HepG2 (cell line): Measurements from ENCODE around the gene DYRK1B. TPM values are rescaled to one million over a fixed set of nuclear protein-coding genes. Genes with fewer than 3 reads are reported as not detected.

Source experiments
- ATAC-seq: fragments of 200-7000 bp; cut with Tn5 transposase; 3 replicates; pipeline ENCODE4 v1.9.1; 2020; ENCODE audit warnings: mild to moderate bottlenecking, moderate library complexity
- BruUV-seq: library from RNA; stranded (reverse); fragments of 400-500 nt; replicated peaks from 2 replicates; lab custom pipeline; 2021; lab: Mats Ljungman, UMichigan
- CTCF ChIA-PET: fragments of 300-600 bp; formaldehyde crosslinking; extraction: SDS; loops from one replicate; lab custom pipeline; 2021; ENCODE audit warnings: low total read pairs, inconsistent platforms, low intra/inter-chr PET ratio; lab: Yijun Ruan, JAX
- POLR2A ChIA-PET: fragments of 350-600 bp; sonication (Branson Sonifier 250); formaldehyde crosslinking; loops from one replicate; lab custom pipeline; 2020; ENCODE audit warnings: antibody characterized with exemption, inconsistent platforms; lab: Yijun Ruan, JAX
- DNase-seq: peaks from one replicate; pipeline ENCODE4 v3.0.0-alpha.2; 2015; ENCODE audit warnings: low spot score
- FAIRE-seq: peaks from 3 replicates; lab custom pipeline; 2011; peaks lifted over from hg19 to GRCh38; lab: Jason Lieb, UNC
- H2AFZ ChIP-seq: one replicate; pipeline ENCODE4 v1.6.1; 2011; ENCODE audit warnings: low read length, inconsistent platforms
- H3K27ac ChIP-seq: fragments of 300-600 bp; 3 replicates; pipeline ENCODE4 v1.8.0; 2011; ENCODE audit warnings: mixed run types, mild to moderate bottlenecking, mixed read lengths, low read length, inconsistent platforms; ENCODE audit not compliant: insufficient read depth; ENCODE audit errors: extremely low read length
- H3K27me3 ChIP-seq, 2 experiments: fragments of 200-600 bp in 1 of 2; 2 replicates in 1 of 2; 3 replicates in 1 of 2; pipeline versions ENCODE4 v1.6.0 to v1.8.0; 2011; ENCODE audit warnings: low read length in 2 of 2, mild to moderate bottlenecking in 2 of 2, moderate library complexity in 2 of 2, inconsistent platforms in 1 of 2; ENCODE audit not compliant: insufficient read depth in 2 of 2, control insufficient read depth in 1 of 2
- H3K36me3 ChIP-seq, 2 experiments: fragments of 200-600 bp in 1 of 2; replicated peaks in 1 of 2; 2 replicates in 1 of 2; 3 replicates in 1 of 2; pipeline versions ENCODE4 v1.5.1 to v1.8.0; 2011; ENCODE audit warnings: low read length in 2 of 2, inconsistent platforms in 1 of 2; ENCODE audit not compliant: insufficient read depth in 2 of 2, control insufficient read depth in 1 of 2
- H3K4me1 ChIP-seq: 2 replicates; pipeline ENCODE4 v1.5.1; 2012; ENCODE audit warnings: low read length, inconsistent platforms; ENCODE audit not compliant: insufficient read depth
- H3K4me2 ChIP-seq: 2 replicates; pipeline ENCODE4 v1.6.0; 2011; ENCODE audit warnings: low read depth, low read length, inconsistent platforms
- H3K4me3 ChIP-seq, 3 experiments: fragments of 200-600 bp in 1 of 3; sonication (generic), shearing (Covaris generic) in 1 of 3; replicated peaks in 1 of 3; 2 replicates each; pipeline ENCODE4 v1.5.1; 2011 to 2016; ENCODE audit warnings: low read length in 3 of 3, inconsistent platforms in 2 of 3, low read depth in 2 of 3, mild to moderate bottlenecking in 2 of 3, control low read depth in 1 of 3, mixed read lengths in 1 of 3; ENCODE audit not compliant: insufficient read depth in 1 of 3
- H3K79me2 ChIP-seq: one replicate; pipeline ENCODE4 v1.6.1; 2011; ENCODE audit warnings: low read length, inconsistent platforms; ENCODE audit not compliant: insufficient read depth
- H3K9ac ChIP-seq: 2 replicates; pipeline ENCODE4 v1.6.0; 2011; ENCODE audit warnings: mild to moderate bottlenecking, low read depth, low read length, inconsistent platforms; ENCODE audit not compliant: insufficient read depth
- H3K9me3 ChIP-seq: 2 replicates; pipeline ENCODE4 v1.5.1; 2012; ENCODE audit warnings: mild to moderate bottlenecking, low read length
- H4K20me1 ChIP-seq: 2 replicates; pipeline ENCODE4 v1.6.0; 2011; ENCODE audit warnings: inconsistent platforms, mild to moderate bottlenecking, low read length, moderate library complexity; ENCODE audit not compliant: insufficient read depth
- AGO2 ChIP-seq: fragments of 200-400 bp; formaldehyde crosslinking; optimal IDR thresholded peaks from 2 replicates; pipeline ENCODE3; 2017; ENCODE audit warnings: mild to moderate bottlenecking, low read depth, low read length, moderate library complexity
- FOSL1 ChIP-seq: sonication (generic); formaldehyde crosslinking; IDR thresholded peaks from 2 replicates; pipeline ENCODE4 v1.9.0; 2021; ENCODE audit warnings: missing genetic modification reagents, borderline replicate concordance
- FOSL2 ChIP-seq: sonication (generic); formaldehyde crosslinking; IDR thresholded peaks from 2 replicates; pipeline ENCODE4 v1.4.0; 2020; ENCODE audit warnings: missing genetic modification reagents
- GLI4 ChIP-seq: sonication (generic); formaldehyde crosslinking; IDR thresholded peaks from 2 replicates; pipeline ENCODE4 v1.5.1; 2020; ENCODE audit warnings: missing genetic modification reagents, mild to moderate bottlenecking, moderate library complexity, borderline replicate concordance
- HDAC6 ChIP-seq: fragments of 200-600 bp; sonication (generic); IDR thresholded peaks from 2 replicates; pipeline ENCODE4 v1.7.0; 2017; ENCODE audit warnings: mild to moderate bottlenecking, antibody characterized with exemption, low read length, low read depth
- ISL2 ChIP-seq: sonication (generic); formaldehyde crosslinking; IDR thresholded peaks from 2 replicates; pipeline ENCODE4 v1.5.0; 2020; ENCODE audit warnings: missing genetic modification reagents
- JUN ChIP-seq: sonication (generic); formaldehyde crosslinking; IDR thresholded peaks from 2 replicates; pipeline ENCODE4 v1.4.0; 2020; ENCODE audit warnings: mild to moderate bottlenecking, missing genetic modification reagents
- KLF11 ChIP-seq: IDR thresholded peaks from 2 replicates; pipeline ENCODE4 v1.6.1; 2016; ENCODE audit warnings: missing compliant biosample characterization
- NKX3-1 ChIP-seq: sonication (generic); formaldehyde crosslinking; IDR thresholded peaks from 2 replicates; pipeline ENCODE4 v1.5.0; 2020; ENCODE audit warnings: missing genetic modification reagents
- TCF12 ChIP-seq, 2 experiments: fragments of 450-650 bp in 1 of 2; sonication (generic) in 1 of 2; formaldehyde crosslinking in 1 of 2; IDR thresholded peaks; 2 replicates each; pipeline versions ENCODE4 v1.6.1 to v1.8.0; 2017 to 2022; ENCODE audit warnings: antibody characterized with exemption in 1 of 2, mild to moderate bottlenecking in 1 of 2, missing genetic modification reagents in 1 of 2, moderate library complexity in 1 of 2
- ZBTB42 ChIP-seq: sonication (generic); formaldehyde crosslinking; IDR thresholded peaks from 2 replicates; pipeline ENCODE4 v1.5.0; 2020; ENCODE audit warnings: mild to moderate bottlenecking, missing genetic modification reagents
- ZBTB7B ChIP-seq: sonication (generic); formaldehyde crosslinking; IDR thresholded peaks from 2 replicates; pipeline ENCODE4 v1.4.0; 2020; ENCODE audit warnings: missing genetic modification reagents
- ZBTB8A ChIP-seq: sonication (generic); formaldehyde crosslinking; IDR thresholded peaks from 2 replicates; pipeline ENCODE4 v1.4.0; 2020; ENCODE audit warnings: mild to moderate bottlenecking, low read depth, missing genetic modification reagents, borderline replicate concordance
- ZNF562 ChIP-seq: sonication (generic); formaldehyde crosslinking; IDR thresholded peaks from 2 replicates; pipeline ENCODE4 v1.8.0; 2022; ENCODE audit warnings: missing genetic modification reagents, borderline replicate concordance
- ZNF570 ChIP-seq: sonication (generic); formaldehyde crosslinking; IDR thresholded peaks from 2 replicates; pipeline ENCODE4 v1.4.0; 2020; ENCODE audit warnings: mild to moderate bottlenecking, missing genetic modification reagents, borderline replicate concordance
- WGBS: methylation state at CpG from one replicate; pipeline ENCODE4 v1.1.6; 2017; ENCODE audit warnings: low lambda C conversion rate; 5-methylcytosine and 5-hydroxymethylcytosine counted together
- in situ Hi-C: cut with HindIII; loops from 2 replicates; pipeline ENCODE4 v1.10.0; 2017; ENCODE audit warnings: low pct_unique_long_range_greater_than_20kb; ENCODE audit not compliant: extremely low pct_ligation_motif_present
- intact Hi-C: fragments of 100-400 bp; cut with micrococcal nuclease; formaldehyde crosslinking; loops from one replicate; pipeline ENCODE4 v1.10.0; 2022; ENCODE audit not compliant: unreplicated experiment
- polyA plus RNA-seq, 8 experiments: library from polyadenylated mRNA; depleted of rRNA in 3 of 8; stranded (reverse) in 7 of 8; unstranded in 1 of 8; fragments of >200 nt; fragmentation: Illumina TruSeq in 4 of 8; extraction: Trizol in 4 of 8; gene quantifications; 2 replicates each; pipeline versions ENCODE4 v1.2.1 to v1.2.3, GENCODE V29; 2011 to 2016; ENCODE audit warnings: low read depth in 4 of 8, missing spikeins in 1 of 8, mixed read lengths in 1 of 8; ENCODE audit not compliant: insufficient read depth in 1 of 8
- total RNA-seq, 5 experiments: library from RNA; depleted of rRNA; stranded (reverse); fragments of >200 nt; fragmentation: Illumina TruSeq; extraction: Trizol; gene quantifications; 2 replicates each; pipeline ENCODE4 v1.2.3, GENCODE V29; 2016; ENCODE audit warnings: low read depth in 1 of 5
- TF ChIP-seq, protein P1 (sequence below): sonication (generic); formaldehyde crosslinking; IDR thresholded peaks from 2 replicates; pipeline ENCODE4 v1.4.0; 2020; ENCODE audit warnings: mild to moderate bottlenecking, missing genetic modification reagents
- TF ChIP-seq, protein P2 (sequence below): IDR thresholded peaks from 2 replicates; pipeline ENCODE4 v1.6.1; 2016
- TF ChIP-seq, protein P3 (sequence below): sonication (generic); formaldehyde crosslinking; IDR thresholded peaks from 2 replicates; pipeline ENCODE4 v1.8.1; 2023; ENCODE audit warnings: mild to moderate bottlenecking, missing genetic modification reagents, borderline replicate concordance

DYRK1B gene
- total and polyA plus RNA-seq, 2 of the 13 experiments (the other 11 are each of a cell fraction or from before 2014, with no cell fraction given): 0.82 to 1.3 TPM

DNA sequence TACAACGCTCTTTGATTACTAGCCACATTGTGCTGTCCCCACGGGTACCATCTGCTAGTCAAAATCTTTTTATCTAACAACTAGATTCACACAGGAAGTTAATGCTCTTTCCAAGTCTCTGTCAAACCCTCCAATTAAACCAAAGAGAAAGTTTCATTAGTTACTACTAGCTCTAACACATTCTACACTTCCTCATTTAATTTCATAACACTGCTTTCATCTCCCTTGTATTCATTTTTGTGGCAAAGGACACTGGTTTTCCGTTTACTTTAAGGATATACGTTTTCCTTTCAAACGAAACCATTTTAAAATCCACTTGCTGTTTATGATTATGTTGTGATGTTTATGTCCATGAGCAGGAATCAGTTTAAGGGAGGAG, 5.3 kb downstream of the DYRK1B start:
- in situ Hi-C loops: no loop called here
- no peaks in the 10 kb centered on the region for H3K27me3 ChIP-seq
- H3K27ac ChIP-seq: no peak overlapping the region
- ChIA-PET POLR2A (no interaction called here), CTCF (no interaction called here)
- 94% methylated on average over 5 of the region's 5 CpGs for WGBS
- no peaks in the 10 kb centered on the region for H4K20me1 ChIP-seq
- DNase-seq (no peak), ATAC-seq (no peak), FAIRE-seq (no peak)
- intact Hi-C loops: no loop called here
- peaks cover 14% of the 10 kb centered on the region for H3K4me1 ChIP-seq
- H2AFZ ChIP-seq: no peak overlapping the region
- no peak overlapping the region for H3K4me2 ChIP-seq
- no peaks in the 10 kb centered on the region for H3K9me3 ChIP-seq
- BruUV-seq: no TSS peak
- no peaks in the 10 kb centered on the region for H3K79me2 ChIP-seq
- no peak overlapping the region for H3K9ac ChIP-seq
- no peak overlapping the region for H3K4me3 ChIP-seq
- TF ChIP-seq, protein P1, sequence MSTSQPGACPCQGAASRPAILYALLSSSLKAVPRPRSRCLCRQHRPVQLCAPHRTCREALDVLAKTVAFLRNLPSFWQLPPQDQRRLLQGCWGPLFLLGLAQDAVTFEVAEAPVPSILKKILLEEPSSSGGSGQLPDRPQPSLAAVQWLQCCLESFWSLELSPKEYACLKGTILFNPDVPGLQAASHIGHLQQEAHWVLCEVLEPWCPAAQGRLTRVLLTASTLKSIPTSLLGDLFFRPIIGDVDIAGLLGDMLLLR (CRISPR knock-in tag): no peak
- TF ChIP-seq FOSL2 (CRISPR knock-in tag): no peak
- TF ChIP-seq TCF12 (IDR thresholded peaks at IDR 0.05): no peak
- no peak for TF ChIP-seq TCF12 (CRISPR knock-in tag; IDR thresholded peaks at IDR 0.05)
- TF ChIP-seq ZNF570: no peak
- TF ChIP-seq KLF11: no peak
- no peak for TF ChIP-seq ISL2
- no peak for TF ChIP-seq ZNF562 (CRISPR knock-in tag)
- no peak for TF ChIP-seq ZBTB42 (CRISPR knock-in tag)
- TF ChIP-seq GLI4 (CRISPR knock-in tag): no peak
- no peak for TF ChIP-seq HDAC6
- TF ChIP-seq FOSL1 (CRISPR knock-in tag): no peak
- TF ChIP-seq, protein P2, sequence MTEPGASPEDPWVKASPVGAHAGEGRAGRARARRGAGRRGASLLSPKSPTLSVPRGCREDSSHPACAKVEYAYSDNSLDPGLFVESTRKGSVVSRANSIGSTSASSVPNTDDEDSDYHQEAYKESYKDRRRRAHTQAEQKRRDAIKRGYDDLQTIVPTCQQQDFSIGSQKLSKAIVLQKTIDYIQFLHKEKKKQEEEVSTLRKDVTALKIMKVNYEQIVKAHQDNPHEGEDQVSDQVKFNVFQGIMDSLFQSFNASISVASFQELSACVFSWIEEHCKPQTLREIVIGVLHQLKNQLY: no peak
- TF ChIP-seq, protein P3, sequence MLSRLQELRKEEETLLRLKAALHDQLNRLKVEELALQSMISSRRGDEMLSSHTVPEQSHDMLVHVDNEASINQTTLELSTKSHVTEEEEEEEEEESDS (CRISPR knock-in tag): no peak
- no peak for TF ChIP-seq NKX3-1
- TF ChIP-seq ZBTB7B (CRISPR knock-in tag): no peak
- TF ChIP-seq ZBTB8A (CRISPR knock-in tag): no peak
- TF ChIP-seq AGO2: no peak
- no peak for TF ChIP-seq JUN
- H3K36me3 ChIP-seq: peaks cover 16 to 35% of the 10 kb centered on the region in 2 experiments; a peak in 4 of 5 replicates
